ENCODE data around the gene CAGE1. TPM values are rescaled to one million over a fixed set of nuclear protein-coding genes. Genes with fewer than 3 reads are reported as not detected.

CAGE1 gene
- total and polyA plus RNA-seq, 2 donors (not counting 3 experiments of a cell fraction or from before 2014, with no cell fraction given), result not detected

- Histone ChIP-seq H3K4me2 (ENCODE audit: insufficient read depth, low read length) (no peak overlapping the region), H3K4me1 (ENCODE audit: control insufficient read depth, extremely low read depth, insufficient read depth, low read length) (no peaks in the 10 kb centered on the region), H3K27me3 (ENCODE audit: control insufficient read depth in 2 of 2, insufficient read depth in 2 of 2, low read length in 2 of 2) (no peaks in the 10 kb centered on the region), H2AFZ (ENCODE audit: low read depth, low read length) (no peak overlapping the region), H3K79me2 (ENCODE audit: control insufficient read depth, insufficient read depth, low read length) (no peaks in the 10 kb centered on the region), H3K9me3 (replicated peaks; ENCODE audit: control insufficient read depth, insufficient read depth, low read length) (no peaks in the 10 kb centered on the region), H3K9me1 (replicated peaks; ENCODE audit: control insufficient read depth, extremely low read depth, insufficient read depth, low read length) (no peaks in the 10 kb centered on the region), H3K27ac (ENCODE audit: insufficient read depth, low read depth, low read length) (no peak overlapping the region), H3K9ac (replicated peaks; ENCODE audit: extremely low read depth, insufficient read depth, low read length) (no peak overlapping the region), H3K36me3 (ENCODE audit: control insufficient read depth in 2 of 2, extremely low read depth in 1 of 2, insufficient read depth in 2 of 2, low read length in 2 of 2) (no peaks in the 10 kb centered on the region), H4K20me1 (replicated peaks; ENCODE audit: control insufficient read depth, extremely low read depth, insufficient read depth, low read length) (no peaks in the 10 kb centered on the region), H3K4me3 (replicated peaks in 1 of 3; ENCODE audit: insufficient read depth in 1 of 3, low read depth in 1 of 3, low read length in 3 of 3) (no peak overlapping the region)
- ChIA-PET POLR2A (no interaction called here), CTCF (interaction anchor here (0.6 to 1.4 kb wide), 3 partner anchors 15 to 96 kb away, joined by 3 to 5 read pairs (median 4); no protein-coding TSS in a partner anchor)
- intact Hi-C loops (cut with micrococcal nuclease) (no loop called here), dilution Hi-C loops (cut with MboI; ENCODE audit: extremely low pct_ligation_motif_present, low sequenced_read_pairs) (no loop called here)
- DNase-seq (ENCODE audit: low read depth, low spot score), result no peak
- no peak for FAIRE-seq
- TF ChIP-seq MYC (IDR thresholded peaks at IDR 0.05; ENCODE audit: low read depth, low read length) (no peak), POLR2A (IDR thresholded peaks at IDR 0.05; ENCODE audit: low read depth, low read length) (no peak), EZH2 (IDR thresholded peaks at IDR 0.05; ENCODE audit: borderline replicate concordance, low read depth, low read length, severe bottlenecking) (no peak), MAX (IDR thresholded peaks at IDR 0.05; ENCODE audit: insufficient read depth, insufficient read length) (no peak), FOS (IDR thresholded peaks at IDR 0.05; ENCODE audit: borderline replicate concordance, insufficient read depth, low read length) (no peak), CTCF (IDR thresholded peaks at IDR 0.05; ENCODE audit: extremely low read depth in 1 of 2, insufficient read depth in 1 of 2, low read depth in 1 of 2, low read length in 2 of 2) (no peak), JUN (IDR thresholded peaks at IDR 0.05; ENCODE audit: borderline replicate concordance, insufficient read depth, insufficient read length, low read depth) (no peak), POLR2AphosphoS5 (IDR thresholded peaks at IDR 0.05; ENCODE audit: insufficient read depth, low read depth, low read length) (no peak), GATA2 (IDR thresholded peaks at IDR 0.05; ENCODE audit: insufficient read depth, insufficient read length, low read depth, low read length) (no peak)
- BruUV-seq (replicated peaks), result no TSS peak
Measured at GRCh38 chr6:7434672-7435071, 45.1 kb upstream of the CAGE1 start.

Measured in endothelial cell of umbilical vein (primary cell).